Choroid plexus epithelial cell (primary cell): ENCODE measurements around the gene VCL.

ENCODE experiments used
- DNase-seq: peaks from one replicate; pipeline ENCODE4 v3.0.0-alpha.2; 2010; ENCODE audit warnings: low read depth
- H3K4me3 ChIP-seq: 2 replicates; pipeline ENCODE4 v1.5.1; 2011; ENCODE audit warnings: low read depth, mild to moderate bottlenecking, control low read depth, low read length, moderate library complexity
- TF ChIP-seq, protein P1 (sequence below): conservative IDR thresholded peaks from 2 replicates; pipeline ENCODE4 v1.5.1; 2011; ENCODE audit warnings: low read depth, mild to moderate bottlenecking, control low read depth, inconsistent platforms, low read length, moderate library complexity

VCL gene

DNA sequence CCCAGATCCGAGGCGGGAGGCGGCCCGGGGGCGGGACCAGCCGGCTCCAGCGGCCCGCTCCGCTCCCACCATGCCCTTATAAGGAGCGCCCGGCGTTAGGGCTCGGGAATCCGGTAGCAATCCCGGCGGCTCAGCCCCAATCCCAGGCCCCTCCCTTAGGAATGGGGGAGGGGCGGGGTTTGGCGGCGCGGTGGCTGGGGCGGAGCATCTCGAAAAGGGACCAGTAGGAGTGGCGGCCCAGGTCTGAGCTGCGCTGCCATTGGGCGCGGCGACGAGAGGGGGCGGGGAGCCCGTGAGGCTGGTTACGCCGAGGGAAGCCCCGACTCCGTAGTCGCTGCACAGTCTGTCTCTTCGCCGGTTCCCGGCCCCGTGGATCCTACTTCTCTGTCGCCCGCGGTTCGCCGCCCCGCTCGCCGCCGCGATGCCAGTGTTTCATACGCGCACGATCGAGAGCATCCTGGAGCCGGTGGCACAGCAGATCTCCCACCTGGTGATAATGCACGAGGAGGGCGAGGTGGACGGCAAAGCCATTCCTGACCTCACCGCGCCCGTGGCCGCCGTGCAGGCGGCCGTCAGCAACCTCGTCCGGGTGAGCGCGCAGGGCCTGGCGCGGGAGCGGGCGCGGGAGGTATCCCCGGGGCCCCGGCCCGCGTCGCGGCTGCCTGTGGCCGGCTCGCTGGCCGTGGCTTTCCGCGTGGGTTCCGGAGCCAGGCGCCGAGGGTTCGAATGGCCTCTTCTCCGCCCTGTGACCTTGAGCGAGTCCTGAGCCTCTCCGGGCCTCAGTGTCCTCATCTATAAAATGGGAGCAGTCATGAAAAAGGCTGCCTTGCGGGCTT, at the start of gene VCL:
VCL (plus strand) TSS at position 330 of the 836 bp plus-strand sequence; CDS start at position 422, 92 bp downstream.
- H3K4me3 ChIP-seq, result peak within 1 kb of the TSS; percentile 96
- TF ChIP-seq, protein P1, sequence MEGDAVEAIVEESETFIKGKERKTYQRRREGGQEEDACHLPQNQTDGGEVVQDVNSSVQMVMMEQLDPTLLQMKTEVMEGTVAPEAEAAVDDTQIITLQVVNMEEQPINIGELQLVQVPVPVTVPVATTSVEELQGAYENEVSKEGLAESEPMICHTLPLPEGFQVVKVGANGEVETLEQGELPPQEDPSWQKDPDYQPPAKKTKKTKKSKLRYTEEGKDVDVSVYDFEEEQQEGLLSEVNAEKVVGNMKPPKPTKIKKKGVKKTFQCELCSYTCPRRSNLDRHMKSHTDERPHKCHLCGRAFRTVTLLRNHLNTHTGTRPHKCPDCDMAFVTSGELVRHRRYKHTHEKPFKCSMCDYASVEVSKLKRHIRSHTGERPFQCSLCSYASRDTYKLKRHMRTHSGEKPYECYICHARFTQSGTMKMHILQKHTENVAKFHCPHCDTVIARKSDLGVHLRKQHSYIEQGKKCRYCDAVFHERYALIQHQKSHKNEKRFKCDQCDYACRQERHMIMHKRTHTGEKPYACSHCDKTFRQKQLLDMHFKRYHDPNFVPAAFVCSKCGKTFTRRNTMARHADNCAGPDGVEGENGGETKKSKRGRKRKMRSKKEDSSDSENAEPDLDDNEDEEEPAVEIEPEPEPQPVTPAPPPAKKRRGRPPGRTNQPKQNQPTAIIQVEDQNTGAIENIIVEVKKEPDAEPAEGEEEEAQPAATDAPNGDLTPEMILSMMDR, result no peak
- peak; percentile 99 for DNase-seq

DNA sequence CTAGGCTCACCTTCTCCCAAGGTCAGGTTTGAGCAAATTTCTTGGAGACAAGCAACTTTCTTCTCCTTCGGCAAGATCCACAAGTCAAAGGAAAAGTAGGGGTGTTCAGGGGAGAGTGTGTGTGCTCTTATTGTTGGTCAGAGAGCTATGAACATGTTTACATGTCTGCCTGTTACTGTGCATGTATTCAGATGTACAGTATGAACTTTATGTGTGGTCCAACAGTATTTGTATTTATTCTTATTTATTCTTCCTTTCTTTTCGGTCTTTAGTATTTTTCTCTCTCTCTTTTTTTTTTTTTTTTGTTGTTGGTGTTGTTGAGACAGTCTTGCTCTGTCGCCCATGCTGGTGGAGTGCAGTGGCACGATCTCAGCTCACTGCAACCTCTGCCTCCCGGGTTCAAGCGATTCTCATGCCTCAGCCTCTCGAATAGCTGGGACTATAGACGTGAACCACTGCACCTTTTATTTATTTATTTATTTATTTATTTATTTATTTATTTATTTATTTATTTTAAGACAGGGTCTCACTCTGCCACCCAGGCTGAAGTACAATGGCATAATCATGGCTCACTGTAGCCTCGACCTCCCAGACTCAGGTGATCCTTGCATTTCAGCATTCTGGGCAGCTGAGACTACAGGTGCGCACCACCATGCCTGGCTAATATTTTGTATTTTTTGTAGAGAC, 48.8 kb upstream of the VCL start:
- no peak for DNase-seq
- TF ChIP-seq, protein P1, result no peak
- H3K4me3 ChIP-seq, result no peak overlapping the region

DNA sequence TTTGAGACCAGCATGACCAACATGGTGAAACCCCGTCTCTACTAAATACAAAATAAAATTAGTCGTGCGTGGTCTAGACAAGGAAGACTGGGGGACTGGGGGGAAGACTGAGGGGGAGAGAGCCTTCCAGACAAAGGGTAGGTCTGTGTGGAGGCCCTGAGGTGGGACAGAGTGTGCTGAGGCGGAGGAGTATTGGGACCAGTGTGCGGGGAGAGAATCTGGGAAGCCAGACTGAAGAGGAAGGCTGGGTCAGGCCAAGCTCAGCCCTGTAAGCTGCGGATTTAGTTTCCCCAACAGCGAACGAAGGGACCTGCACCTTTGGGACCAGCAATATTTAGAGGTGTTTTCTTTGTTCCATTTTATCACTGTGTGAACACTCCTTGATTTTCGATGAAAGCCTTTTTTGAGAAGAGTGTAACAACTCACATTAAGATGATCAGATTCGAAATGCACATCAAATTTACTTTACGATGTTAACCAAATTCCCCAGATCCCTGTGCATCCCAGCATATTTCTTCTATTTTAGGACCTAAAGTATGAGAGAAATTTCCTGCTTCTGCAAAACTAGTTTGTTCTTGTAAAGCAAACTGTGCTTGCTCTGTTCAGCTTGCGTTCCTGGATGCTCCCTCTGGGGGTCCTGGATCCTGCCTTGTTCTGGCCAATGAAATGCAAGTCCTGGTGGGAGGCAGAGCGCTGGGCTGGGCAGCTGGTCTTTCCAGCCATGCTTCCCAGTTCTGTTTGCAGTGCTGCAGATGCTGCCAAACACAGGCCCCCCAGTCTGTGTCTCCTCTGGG, 47.6 kb upstream of the VCL start:
- TF ChIP-seq, protein P1, result no peak
- H3K4me3 ChIP-seq, result no peak overlapping the region
- DNase-seq, result peak; percentile 26

DNA sequence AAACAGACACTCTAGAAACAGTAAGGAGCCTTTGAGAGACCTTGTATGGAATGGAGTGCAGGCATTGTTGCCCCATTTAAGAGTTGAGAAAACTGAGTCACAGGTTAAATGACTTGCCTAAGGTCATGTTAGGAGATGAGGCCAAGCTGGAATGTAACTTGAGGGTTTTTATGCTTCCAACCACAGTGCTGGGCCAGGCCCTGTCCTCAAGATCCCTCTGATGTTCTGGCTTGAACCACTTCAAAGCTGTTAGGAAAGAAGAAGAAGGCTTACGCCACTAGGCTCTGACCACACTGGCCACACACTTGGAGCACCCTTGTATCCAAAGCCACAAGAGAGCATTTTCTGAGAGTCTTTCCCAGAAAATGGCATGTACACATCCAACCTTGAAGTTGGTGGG, 44.3 kb upstream of the VCL start:
- peak; percentile 85 for DNase-seq
- TF ChIP-seq, protein P1, result no peak
- no peak overlapping the region for H3K4me3 ChIP-seq

DNA sequence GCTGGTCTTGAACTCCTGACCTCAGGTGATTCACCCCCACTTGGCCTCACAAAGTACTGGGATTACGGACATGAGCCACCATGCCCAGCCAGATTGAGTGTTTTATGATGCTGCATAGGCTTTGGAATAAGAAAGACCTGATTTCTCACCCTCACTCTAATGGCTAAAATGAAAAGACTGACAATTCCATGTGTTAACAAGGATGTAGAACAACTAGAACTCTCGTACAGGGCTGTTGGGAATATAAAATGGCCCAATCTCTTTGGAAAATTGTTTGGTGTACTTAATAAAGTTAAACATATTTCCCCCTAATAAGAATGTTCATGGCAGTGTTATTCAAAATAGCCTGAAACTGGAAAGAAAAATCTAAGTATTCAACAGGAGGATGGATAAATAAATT, 43.2 kb upstream of the VCL start:
- TF ChIP-seq, protein P1, result no peak
- H3K4me3 ChIP-seq, result no peak overlapping the region
- no peak for DNase-seq

DNA sequence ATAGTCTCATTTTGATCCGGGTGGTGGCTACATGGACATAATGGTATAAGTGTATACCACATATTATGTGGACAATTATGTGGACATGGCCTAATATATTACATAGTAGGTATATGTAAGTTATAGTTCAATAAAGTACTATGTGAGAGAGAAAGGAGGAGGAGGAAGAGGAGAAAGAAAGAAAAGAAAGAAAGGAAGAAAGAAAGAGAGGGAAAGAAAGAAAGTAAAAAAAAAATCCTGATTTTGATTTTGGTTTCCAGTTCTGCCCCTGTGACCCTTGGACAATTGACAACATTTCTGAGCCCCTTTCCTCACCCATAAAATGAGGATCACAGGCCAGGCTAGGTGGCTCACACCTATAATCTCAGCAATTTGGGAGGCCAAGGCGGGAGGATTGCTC, 42.2 kb upstream of the VCL start:
- TF ChIP-seq, protein P1, result no peak
- DNase-seq, result no peak
- H3K4me3 ChIP-seq, result no peak overlapping the region
